T-helper 2 cell treated with Interferon-gamma antibody and Interleukin-4, amounts not matched to agents 5 μg/mL and 100 μg/mL, for 36 hours (primary cell): ENCODE results near the gene ERVK3-1.

ENCODE experiments used
- DNase-seq: peaks from one replicate; pipeline ENCODE4 v3.0.0; 2021; ENCODE audit warnings: low spot score
- H3K27ac Mint-ChIP-seq: one replicate; pipeline ENCODE4 v1.8.0; 2021; ENCODE audit warnings: mild to moderate bottlenecking, mixed read lengths
- H3K27me3 Mint-ChIP-seq: one replicate; pipeline ENCODE4 v1.8.0; 2021; ENCODE audit warnings: low read depth, mixed read lengths
- H3K36me3 Mint-ChIP-seq: one replicate; pipeline ENCODE4 v1.8.0; 2021; ENCODE audit warnings: low read depth, mixed read lengths
- H3K4me1 Mint-ChIP-seq: one replicate; pipeline ENCODE4 v1.8.0; 2021; ENCODE audit warnings: low read depth, mixed read lengths
- H3K4me3 Mint-ChIP-seq: one replicate; pipeline ENCODE4 v1.8.0; 2022; ENCODE audit warnings: mild to moderate bottlenecking, moderate library complexity, mixed read lengths
- H3K9me3 Mint-ChIP-seq: one replicate; pipeline ENCODE4 v1.8.0; 2021; ENCODE audit warnings: mixed read lengths

The ERVK3-1 gene

GRCh38 chr19:58354478-58355030 is 49.4 kb downstream of the ERVK3-1 start:
- no peak overlapping the region for H3K4me3 Mint-ChIP-seq

GRCh38 chr19:58355215-58355796 is 50.1 kb downstream of the ERVK3-1 start:
- DNase-seq = no peak
- H3K36me3 Mint-ChIP-seq = peaks cover 6% of the 10 kb centered on the region
- H3K27me3 Mint-ChIP-seq = peaks cover 4% of the 10 kb centered on the region
- peak overlapping the region; percentile 15 for H3K4me3 Mint-ChIP-seq
- H3K9me3 Mint-ChIP-seq = no peaks in the 10 kb centered on the region
- H3K4me1 Mint-ChIP-seq = no peaks in the 10 kb centered on the region
- no peak overlapping the region for H3K27ac Mint-ChIP-seq

More at GRCh38 chr19:58354478-58355030, 49.4 kb downstream of the ERVK3-1 start:
- Mint-ChIP-seq H3K9me3 (no peaks in the 10 kb centered on the region), H3K36me3 (peaks cover 8% of the 10 kb centered on the region), H3K4me1 (peaks cover 2% of the 10 kb centered on the region), H3K27me3 (peaks cover 4% of the 10 kb centered on the region), H3K27ac (no peak overlapping the region)
- no peak for DNase-seq

GRCh38 chr19:58355908-58356765 is 51.0 kb downstream of the ERVK3-1 start:
- peak overlapping the region; percentile 38 for H3K4me3 Mint-ChIP-seq
- H3K9me3 Mint-ChIP-seq = no peaks in the 10 kb centered on the region
- H3K27ac Mint-ChIP-seq = no peak overlapping the region
- H3K27me3 Mint-ChIP-seq = peaks cover 4% of the 10 kb centered on the region
- H3K4me1 Mint-ChIP-seq = no peaks in the 10 kb centered on the region
- peak; percentile 24 for DNase-seq
- H3K36me3 Mint-ChIP-seq = peaks cover 6% of the 10 kb centered on the region

GRCh38 chr19:58356766-58357480 is 51.7 kb downstream of the ERVK3-1 start:
- H3K4me1 Mint-ChIP-seq = peaks cover 2% of the 10 kb centered on the region
- H3K27ac Mint-ChIP-seq = no peak overlapping the region
- H3K9me3 Mint-ChIP-seq = no peaks in the 10 kb centered on the region
- peak overlapping the region; percentile 38 for H3K4me3 Mint-ChIP-seq
- peaks cover 6% of the 10 kb centered on the region for H3K36me3 Mint-ChIP-seq
- DNase-seq = no peak
- peaks cover 4% of the 10 kb centered on the region for H3K27me3 Mint-ChIP-seq

- H3K4me3 Mint-ChIP-seq = peak overlapping the region; percentile 24
- H3K27me3 Mint-ChIP-seq = peaks cover 4% of the 10 kb centered on the region
- H3K36me3 Mint-ChIP-seq = peaks cover 6% of the 10 kb centered on the region
- DNase-seq = no peak
- H3K9me3 Mint-ChIP-seq = no peaks in the 10 kb centered on the region
- peaks cover 6% of the 10 kb centered on the region for H3K4me1 Mint-ChIP-seq
- H3K27ac Mint-ChIP-seq = no peak overlapping the region
Measured at GRCh38 chr19:58357481-58358145, 52.4 kb downstream of the ERVK3-1 start.

- Mint-ChIP-seq H3K4me1 (peaks cover 11% of the 10 kb centered on the region), H3K27ac (peak overlapping the region; percentile 91)
- peak; percentile 44 for DNase-seq
Measured at GRCh38 chr19:58361900-58362271, 56.7 kb downstream of the ERVK3-1 start.

GRCh38 chr19:58362272-58362994 is 57.3 kb downstream of the ERVK3-1 start, which contains the start of gene ZNF497:
TSS of gene ZNF497 (minus strand) at chr19:58362751. CDS start at chr19:58357635, 5,116 bp downstream.
- Mint-ChIP-seq H3K36me3 (no peaks in the 10 kb centered on the region), H3K4me1 (peaks cover 11% of the 10 kb centered on the region), H3K27ac (peak within 1 kb of the TSS; percentile 91), H3K4me3 (peak within 1 kb of the TSS; percentile 86), H3K27me3 (no peaks in the 10 kb centered on the region), H3K9me3 (no peaks in the 10 kb centered on the region)
- peak; percentile 96 for DNase-seq

More at GRCh38 chr19:58361900-58362271, 56.7 kb downstream of the ERVK3-1 start:
- Mint-ChIP-seq H3K9me3 (no peaks in the 10 kb centered on the region), H3K4me3 (peak overlapping the region; percentile 86), H3K27me3 (no peaks in the 10 kb centered on the region), H3K36me3 (no peaks in the 10 kb centered on the region)

GRCh38 chr19:58364146-58364545 is 59.0 kb downstream of the ERVK3-1 start:
- Mint-ChIP-seq H3K36me3 (no peaks in the 10 kb centered on the region), H3K4me3 (peak overlapping the region; percentile 24), H3K4me1 (peaks cover 11% of the 10 kb centered on the region), H3K27ac (no peak overlapping the region), H3K9me3 (no peaks in the 10 kb centered on the region), H3K27me3 (no peaks in the 10 kb centered on the region)
- DNase-seq = no peak
